GM12891 (cell line): ENCODE data around the gene PRSS12.

Experiments
- DNase-seq: peaks from one replicate; pipeline ENCODE4 v3.0.0; 2011; ENCODE audit warnings: low spot score; ENCODE audit not compliant: insufficient read length
- FAIRE-seq: peaks from 2 replicates; lab custom pipeline; 2011; peaks lifted over from hg19 to GRCh38; lab: Jason Lieb, UNC
- PAX5 ChIP-seq: IDR thresholded peaks from 2 replicates; pipeline ENCODE4 v1.6.1; 2011; ENCODE audit warnings: low read length, moderate library complexity, mild to moderate bottlenecking; ENCODE audit not compliant: insufficient read depth, severe bottlenecking
- POLR2A ChIP-seq: IDR thresholded peaks from 2 replicates; pipeline ENCODE4 v1.6.1; 2011; ENCODE audit warnings: low read depth, low read length, control low read depth
- POLR2AphosphoS5 ChIP-seq: IDR thresholded peaks from 2 replicates; pipeline ENCODE4 v1.6.1; 2011; ENCODE audit warnings: low read depth, low read length, control low read depth
- POU2F2 ChIP-seq: IDR thresholded peaks from 2 replicates; pipeline ENCODE4 v1.6.1; 2011; ENCODE audit warnings: low read depth, mild to moderate bottlenecking, control low read depth, low read length, moderate library complexity
- SPI1 ChIP-seq: IDR thresholded peaks from 2 replicates; pipeline ENCODE4 v1.6.1; 2011; ENCODE audit warnings: low read depth, low read length, control low read depth
- TAF1 ChIP-seq: IDR thresholded peaks from 2 replicates; pipeline ENCODE4 v1.6.1; 2011; ENCODE audit warnings: low read depth, low read length, control low read depth

The PRSS12 gene

DNA sequence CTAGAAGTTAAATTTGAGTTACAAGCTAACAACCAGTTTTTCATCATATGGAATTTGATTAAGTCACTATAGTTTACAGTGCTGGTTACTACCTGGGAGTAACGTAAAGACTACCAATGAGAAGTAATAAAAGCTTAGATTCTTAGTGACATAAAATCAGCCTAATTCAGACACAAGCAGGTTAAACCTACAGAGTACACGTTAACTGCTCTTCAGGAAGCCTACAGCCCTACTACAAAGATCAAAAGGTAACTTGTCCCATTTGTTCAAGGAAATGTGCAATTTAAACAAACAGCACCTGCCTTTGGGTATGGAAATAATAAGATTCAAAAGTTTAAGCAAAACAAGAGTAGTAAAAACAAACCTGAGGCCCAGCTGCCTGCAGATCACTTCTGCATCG lies 21.5 kb downstream of the PRSS12 start:
- FAIRE-seq, result peak; percentile 57
- DNase-seq, result no peak
- TF ChIP-seq POU2F2, result no peak

DNA sequence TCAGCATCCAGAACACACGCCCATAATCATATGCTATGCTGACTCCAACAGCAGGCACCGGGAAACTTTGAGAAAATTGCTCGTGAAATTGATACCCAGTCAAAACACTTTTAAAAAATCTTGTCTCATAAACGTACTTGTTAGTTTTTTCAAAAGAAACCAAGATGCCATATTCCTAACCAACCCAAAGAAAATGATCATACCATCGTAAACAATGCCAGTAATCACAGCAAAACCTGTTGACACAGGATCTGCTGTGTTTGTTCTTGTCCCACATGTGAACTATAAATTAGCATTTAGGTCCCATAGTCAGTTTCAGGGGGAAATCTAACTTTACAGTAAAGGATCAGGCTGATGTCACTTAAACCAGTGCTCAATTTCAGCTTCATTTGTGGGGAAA lies 23.0 kb downstream of the PRSS12 start:
- no peak for TF ChIP-seq POLR2A
- no peak for TF ChIP-seq TAF1
- TF ChIP-seq POLR2AphosphoS5, result no peak
- no peak for TF ChIP-seq POU2F2
- no peak for TF ChIP-seq SPI1
- no peak for TF ChIP-seq PAX5

DNA sequence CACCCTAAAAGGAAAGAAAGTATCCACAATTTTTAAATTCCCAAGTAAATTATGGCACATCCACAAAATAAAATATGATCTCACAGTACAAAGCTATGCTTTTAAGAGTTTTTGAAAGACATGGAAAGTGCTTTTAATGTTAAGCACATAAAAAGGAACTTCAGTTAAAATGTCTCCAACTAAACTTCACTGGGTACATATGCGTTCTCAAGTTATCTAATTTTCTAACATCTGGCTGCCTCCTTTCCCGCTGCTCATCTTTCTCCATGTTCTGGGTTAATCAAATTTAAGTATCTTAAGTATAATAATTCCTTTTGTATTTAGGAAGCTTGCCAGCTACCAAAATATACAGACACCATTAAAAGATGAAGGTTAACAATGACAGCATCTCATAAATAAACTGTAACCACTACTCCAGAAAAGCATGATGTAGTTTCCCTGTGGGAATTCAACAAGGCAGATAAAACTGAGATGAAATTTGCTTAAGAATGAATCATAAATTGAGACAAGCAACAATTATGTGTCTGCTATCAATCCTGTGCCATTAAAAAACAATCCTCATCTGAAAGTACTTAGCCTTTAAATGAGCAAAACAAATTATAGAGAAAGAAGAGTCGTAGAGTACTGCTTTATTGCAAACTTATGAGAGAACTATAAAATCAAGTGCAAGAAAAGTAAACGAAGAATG lies 25.1 kb downstream of the PRSS12 start:
- DNase-seq (no peak), FAIRE-seq (no peak)
- TF ChIP-seq SPI1 (no peak), TAF1 (no peak), POU2F2 (no peak), PAX5 (no peak), POLR2AphosphoS5 (no peak), POLR2A (no peak)

More for the DNA sequence above, 23.0 kb downstream of the PRSS12 start:
- no peak for FAIRE-seq
- DNase-seq, result no peak

DNA sequence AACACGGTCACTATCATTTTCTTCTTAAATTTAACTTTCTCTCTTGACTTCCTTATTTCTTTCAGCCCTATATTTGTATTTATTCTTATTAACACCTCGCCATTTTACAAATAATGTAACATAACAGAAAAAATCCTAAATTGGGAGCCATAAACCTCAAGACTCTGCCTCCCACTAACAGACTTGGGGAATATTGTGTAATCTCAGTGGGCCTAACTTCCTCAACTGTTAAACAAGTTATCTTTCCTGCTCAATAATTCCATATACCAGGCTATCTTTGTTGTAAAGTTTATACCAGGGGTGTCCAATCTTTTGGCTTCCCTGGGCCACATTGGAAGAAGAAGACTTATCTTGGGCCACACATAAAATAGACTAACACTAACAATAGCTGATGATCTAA lies 26.2 kb downstream of the PRSS12 start:
- TF ChIP-seq POLR2A (no peak), SPI1 (no peak), POU2F2 (no peak), PAX5 (no peak), TAF1 (no peak), POLR2AphosphoS5 (no peak)
- FAIRE-seq (no peak), DNase-seq (no peak)

DNA sequence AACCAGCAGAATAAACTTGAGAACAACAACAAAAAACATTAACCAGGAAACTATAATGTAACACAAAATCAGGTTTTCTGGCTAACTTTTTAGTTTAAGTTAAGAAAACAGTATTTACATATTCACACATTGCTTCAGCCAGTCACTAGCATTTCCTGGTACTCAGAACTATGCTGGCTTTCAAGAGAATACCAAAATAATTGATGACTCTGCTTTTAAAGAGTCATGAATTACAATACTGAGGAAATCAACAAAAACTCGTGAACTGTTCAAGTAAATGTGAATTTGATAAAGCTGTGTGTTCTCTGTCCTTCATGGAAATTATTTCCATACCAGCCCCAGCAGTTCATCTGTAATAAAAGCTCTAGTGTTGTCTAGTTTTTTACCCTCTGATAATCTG lies 27.4 kb downstream of the PRSS12 start:
- FAIRE-seq, result no peak
- no peak for TF ChIP-seq POLR2A
- no peak for TF ChIP-seq SPI1
- no peak for TF ChIP-seq POU2F2
- TF ChIP-seq TAF1, result no peak
- TF ChIP-seq PAX5, result no peak
- no peak for TF ChIP-seq POLR2AphosphoS5
- no peak for DNase-seq

- TF ChIP-seq PAX5, result no peak
- no peak for TF ChIP-seq SPI1
- no peak for TF ChIP-seq POLR2AphosphoS5
- TF ChIP-seq POLR2A, result no peak
- DNase-seq (no peak), FAIRE-seq (no peak)
Measured at GRCh38 chr4:118322831-118323502, 29.8 kb downstream of the PRSS12 start.

GRCh38 chr4:118318931-118319330 lies 33.9 kb downstream of the PRSS12 start:
- no peak for FAIRE-seq
- TF ChIP-seq SPI1 (no peak), POLR2A (no peak), POLR2AphosphoS5 (no peak), PAX5 (no peak), POU2F2 (no peak), TAF1 (no peak)
- DNase-seq, result no peak

DNA sequence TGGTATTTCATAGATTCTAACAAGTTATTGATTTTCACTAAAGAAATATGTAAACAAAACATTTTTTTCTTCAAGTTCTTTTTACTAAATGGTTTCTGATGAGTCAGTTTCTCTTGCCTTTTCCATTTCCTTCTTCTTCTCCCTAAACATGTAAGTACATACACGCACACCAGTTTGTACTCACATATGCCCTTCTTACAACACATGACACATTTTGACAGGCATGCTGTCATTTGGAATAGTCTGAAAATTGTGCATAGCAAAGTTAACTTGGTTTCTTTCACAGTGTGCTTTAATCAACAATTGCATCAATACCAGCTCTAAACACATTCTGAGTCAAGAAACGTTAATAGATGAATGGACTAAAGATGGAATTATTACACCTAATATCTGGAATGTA lies 35.1 kb downstream of the PRSS12 start:
- no peak for FAIRE-seq
- no peak for TF ChIP-seq TAF1
- no peak for TF ChIP-seq PAX5
- no peak for TF ChIP-seq POLR2A
- TF ChIP-seq POU2F2, result no peak
- TF ChIP-seq SPI1, result no peak
- no peak for TF ChIP-seq POLR2AphosphoS5
- DNase-seq, result no peak

DNA sequence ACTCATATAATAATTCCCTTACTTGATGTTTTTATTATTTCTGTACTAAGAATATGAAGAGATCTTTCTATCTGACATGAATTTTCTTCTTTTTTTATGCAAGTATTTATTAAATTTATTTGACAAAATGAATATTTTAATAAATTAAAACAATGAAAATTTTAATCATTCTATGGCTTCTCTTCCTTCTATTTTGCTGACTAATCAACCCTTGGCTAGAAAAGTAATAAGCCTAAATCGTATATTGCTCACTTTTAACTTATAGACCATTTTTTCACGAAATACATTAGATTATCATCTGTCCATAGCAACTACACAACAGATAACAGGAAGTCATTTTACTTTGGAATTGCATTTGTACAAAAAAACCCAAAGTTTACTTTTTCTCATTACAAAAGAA lies 38.6 kb downstream of the PRSS12 start:
- FAIRE-seq, result no peak
- DNase-seq, result no peak
- TF ChIP-seq POLR2A, result no peak
- TF ChIP-seq SPI1, result no peak
- no peak for TF ChIP-seq PAX5
- TF ChIP-seq TAF1, result no peak
- no peak for TF ChIP-seq POU2F2
- TF ChIP-seq POLR2AphosphoS5, result no peak

- TF ChIP-seq POLR2A (no peak), PAX5 (no peak), POU2F2 (no peak), SPI1 (no peak), POLR2AphosphoS5 (no peak), TAF1 (no peak)
- DNase-seq (no peak), FAIRE-seq (no peak)
Measured at GRCh38 chr4:118313098-118313497, 39.7 kb downstream of the PRSS12 start.
